OCI-LY1 (cell line): Measurements from ENCODE around the gene RGS17.

Experiments
- H2AFZ ChIP-seq: fragments of 200-600 bp; sonication (generic), shearing (Covaris generic); 2 replicates; pipeline ENCODE4 v1.6.0; 2014; ENCODE audit warnings: antibody characterized with exemption, mild to moderate bottlenecking, low read length
- H3F3A ChIP-seq: fragments of 200-600 bp; sonication (generic), shearing (Covaris generic); 2 replicates; pipeline ENCODE4 v1.6.0; 2014; ENCODE audit warnings: mild to moderate bottlenecking, antibody characterized with exemption, low read length, moderate library complexity; ENCODE audit not compliant: insufficient read depth
- H3K27ac ChIP-seq: fragments of 200-600 bp; sonication (generic); 2 replicates; pipeline ENCODE4 v1.5.1; 2014; ENCODE audit warnings: low read length, mixed run types, mild to moderate bottlenecking, low read depth; ENCODE audit not compliant: poor library complexity, severe bottlenecking
- H3K27me3 ChIP-seq: fragments of 200-600 bp; sonication (generic); 2 replicates; pipeline ENCODE4 v1.6.0; 2014; ENCODE audit warnings: antibody characterized with exemption, mild to moderate bottlenecking, low read length, moderate library complexity; ENCODE audit not compliant: insufficient read depth
- H3K36me3 ChIP-seq: fragments of 200-600 bp; sonication (generic); 2 replicates; pipeline ENCODE4 v1.6.1; 2014; ENCODE audit warnings: mild to moderate bottlenecking, antibody characterized with exemption, low read length, moderate library complexity, mixed read lengths; ENCODE audit not compliant: insufficient read depth
- H3K4me1 ChIP-seq: fragments of 200-600 bp; sonication (generic); 2 replicates; pipeline ENCODE4 v1.5.1; 2014; ENCODE audit warnings: mild to moderate bottlenecking, low read length, moderate library complexity; ENCODE audit not compliant: insufficient read depth, severe bottlenecking
- H3K4me2 ChIP-seq: fragments of 200-600 bp; sonication (generic), shearing (Covaris generic); 2 replicates; pipeline ENCODE4 v1.6.1; 2014; ENCODE audit warnings: low read length
- H3K4me3 ChIP-seq: fragments of 200-600 bp; sonication (generic); 2 replicates; pipeline ENCODE4 v1.5.1; 2014; ENCODE audit warnings: low read length, low read depth, mild to moderate bottlenecking, mixed read lengths; ENCODE audit not compliant: poor library complexity, severe bottlenecking
- H3K79me2 ChIP-seq: fragments of 200-600 bp; shearing (Covaris generic); 2 replicates; pipeline ENCODE4 v1.6.1; 2016; ENCODE audit warnings: mixed run types, low read length, mixed read lengths; ENCODE audit not compliant: insufficient read depth
- H3K9ac ChIP-seq: fragments of 200-600 bp; sonication (generic), shearing (Covaris generic); 2 replicates; pipeline ENCODE4 v1.6.1; 2014; ENCODE audit warnings: mild to moderate bottlenecking, low read length, mixed read lengths
- H3K9me2 ChIP-seq: fragments of 200-600 bp; sonication (generic), shearing (Covaris generic); 2 replicates; pipeline ENCODE4 v1.6.1; 2014; ENCODE audit warnings: low read depth, mild to moderate bottlenecking, low read length, mixed read lengths
- H3K9me3 ChIP-seq: fragments of 200-600 bp; shearing (Covaris generic); 2 replicates; pipeline ENCODE4 v1.6.1; 2014; ENCODE audit warnings: low read length, mixed read lengths
- H4K20me1 ChIP-seq: fragments of 200-600 bp; sonication (generic), shearing (Covaris generic); 2 replicates; pipeline ENCODE4 v1.6.0; 2016; ENCODE audit warnings: mild to moderate bottlenecking, low read length; ENCODE audit not compliant: insufficient read depth
- EZH2 ChIP-seq: fragments of 200-600 bp; sonication (generic), shearing (Covaris generic); IDR thresholded peaks from 2 replicates; pipeline ENCODE4 v1.8.0; 2017; ENCODE audit warnings: borderline replicate concordance, mixed run types, mild to moderate bottlenecking, antibody characterized with exemption, low read length, moderate library complexity, mixed read lengths
- TF ChIP-seq, protein P1 (sequence below): fragments of 200-600 bp; sonication (generic), shearing (Covaris generic); IDR thresholded peaks from 2 replicates; pipeline ENCODE4 v1.5.1; 2017; ENCODE audit warnings: mild to moderate bottlenecking, antibody characterized with exemption, low read length, moderate library complexity, mixed read lengths

The RGS17 gene

DNA sequence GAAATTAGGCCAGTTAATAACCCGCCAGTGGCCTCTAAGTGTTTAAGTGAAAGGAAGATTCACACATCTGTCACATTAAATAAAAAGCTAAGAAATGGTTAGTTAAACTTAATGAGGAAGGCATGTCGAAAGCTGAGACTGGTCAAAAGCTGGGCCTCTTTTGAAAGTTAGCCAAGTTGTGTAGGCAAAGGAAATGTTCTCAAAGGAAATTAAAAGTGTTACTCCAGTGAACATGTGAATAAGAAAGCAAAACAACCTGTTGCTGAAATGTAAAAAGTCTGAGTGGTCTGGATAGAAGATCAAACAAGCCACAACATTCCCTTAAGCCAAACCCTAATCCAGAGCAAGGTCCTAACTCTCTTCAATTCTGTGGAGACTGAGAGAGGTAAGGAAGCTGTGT, 117.6 kb downstream of the RGS17 start:
- H3K36me3 ChIP-seq: no peaks in the 10 kb centered on the region
- no peak overlapping the region for H3K9ac ChIP-seq
- H3K4me3 ChIP-seq: no peak overlapping the region
- H3F3A ChIP-seq: no peaks in the 10 kb centered on the region
- H3K9me2 ChIP-seq: no peaks in the 10 kb centered on the region
- no peak overlapping the region for H3K27ac ChIP-seq
- H3K27me3 ChIP-seq: no peaks in the 10 kb centered on the region
- no peaks in the 10 kb centered on the region for H4K20me1 ChIP-seq
- no peak for TF ChIP-seq EZH2
- TF ChIP-seq, protein P1, sequence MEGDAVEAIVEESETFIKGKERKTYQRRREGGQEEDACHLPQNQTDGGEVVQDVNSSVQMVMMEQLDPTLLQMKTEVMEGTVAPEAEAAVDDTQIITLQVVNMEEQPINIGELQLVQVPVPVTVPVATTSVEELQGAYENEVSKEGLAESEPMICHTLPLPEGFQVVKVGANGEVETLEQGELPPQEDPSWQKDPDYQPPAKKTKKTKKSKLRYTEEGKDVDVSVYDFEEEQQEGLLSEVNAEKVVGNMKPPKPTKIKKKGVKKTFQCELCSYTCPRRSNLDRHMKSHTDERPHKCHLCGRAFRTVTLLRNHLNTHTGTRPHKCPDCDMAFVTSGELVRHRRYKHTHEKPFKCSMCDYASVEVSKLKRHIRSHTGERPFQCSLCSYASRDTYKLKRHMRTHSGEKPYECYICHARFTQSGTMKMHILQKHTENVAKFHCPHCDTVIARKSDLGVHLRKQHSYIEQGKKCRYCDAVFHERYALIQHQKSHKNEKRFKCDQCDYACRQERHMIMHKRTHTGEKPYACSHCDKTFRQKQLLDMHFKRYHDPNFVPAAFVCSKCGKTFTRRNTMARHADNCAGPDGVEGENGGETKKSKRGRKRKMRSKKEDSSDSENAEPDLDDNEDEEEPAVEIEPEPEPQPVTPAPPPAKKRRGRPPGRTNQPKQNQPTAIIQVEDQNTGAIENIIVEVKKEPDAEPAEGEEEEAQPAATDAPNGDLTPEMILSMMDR: no peak
- no peaks in the 10 kb centered on the region for H3K9me3 ChIP-seq
- no peak overlapping the region for H2AFZ ChIP-seq
- no peak overlapping the region for H3K4me2 ChIP-seq
- H3K4me1 ChIP-seq: no peaks in the 10 kb centered on the region
- no peaks in the 10 kb centered on the region for H3K79me2 ChIP-seq

DNA sequence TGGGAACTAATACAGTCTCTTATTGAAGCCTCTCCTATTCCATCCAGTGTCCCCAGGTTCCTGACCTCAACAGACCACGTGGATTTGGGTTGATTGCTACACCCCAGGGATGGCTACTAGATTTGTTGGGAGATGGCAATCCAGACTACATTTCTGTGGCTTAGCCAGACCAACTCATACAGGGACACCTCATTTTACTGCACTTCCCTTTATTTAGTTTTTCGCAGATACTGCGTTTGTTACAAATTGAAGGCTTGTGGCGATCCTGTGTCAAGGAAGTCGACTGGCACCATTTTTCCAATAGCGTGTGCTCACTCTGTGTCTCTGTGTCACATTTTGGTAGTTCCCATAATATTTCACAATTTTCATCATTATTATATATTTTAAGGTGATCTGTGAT, 118.2 kb downstream of the RGS17 start:
- no peak for TF ChIP-seq EZH2
- TF ChIP-seq, protein P1: no peak
- no peaks in the 10 kb centered on the region for H3K9me2 ChIP-seq
- no peaks in the 10 kb centered on the region for H3K9me3 ChIP-seq
- no peak overlapping the region for H3K27ac ChIP-seq
- no peak overlapping the region for H3K4me2 ChIP-seq
- H3K36me3 ChIP-seq: no peaks in the 10 kb centered on the region
- H3K4me1 ChIP-seq: no peaks in the 10 kb centered on the region
- H3K4me3 ChIP-seq: no peak overlapping the region
- no peak overlapping the region for H3K9ac ChIP-seq
- no peaks in the 10 kb centered on the region for H3K27me3 ChIP-seq
- no peaks in the 10 kb centered on the region for H4K20me1 ChIP-seq
- no peaks in the 10 kb centered on the region for H3K79me2 ChIP-seq
- no peak overlapping the region for H2AFZ ChIP-seq
- no peaks in the 10 kb centered on the region for H3F3A ChIP-seq

DNA sequence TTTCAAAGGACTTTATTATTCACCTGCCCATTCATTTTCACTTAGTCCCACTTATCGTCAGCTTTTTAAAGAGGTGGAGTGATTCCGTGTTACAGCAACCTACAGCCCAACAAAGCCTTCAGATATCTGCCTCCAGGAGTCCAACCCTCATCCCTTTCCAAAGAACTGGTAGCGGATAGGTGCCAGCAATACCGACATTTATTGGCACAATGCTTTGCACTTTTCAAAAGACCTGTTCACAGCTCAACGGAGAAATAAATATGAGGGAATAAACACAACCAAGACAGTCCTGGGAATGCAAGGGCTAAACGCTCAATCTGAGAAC, 127.8 kb downstream of the RGS17 start:
- Histone ChIP-seq H3F3A (no peaks in the 10 kb centered on the region), H3K9me2 (no peaks in the 10 kb centered on the region), H3K4me3 (peak overlapping the region; percentile 89), H3K4me1 (peaks cover 27% of the 10 kb centered on the region), H3K36me3 (peaks cover 23% of the 10 kb centered on the region), H3K79me2 (peaks cover 32% of the 10 kb centered on the region), H3K9me3 (no peaks in the 10 kb centered on the region), H4K20me1 (no peaks in the 10 kb centered on the region), H3K27me3 (no peaks in the 10 kb centered on the region), H3K27ac (no peak overlapping the region), H2AFZ (no peak overlapping the region), H3K4me2 (peak overlapping the region; percentile 95), H3K9ac (peak overlapping the region; percentile 87)
- TF ChIP-seq EZH2: no peak
- TF ChIP-seq, protein P1: no peak
